Activated CD8-positive, alpha-beta memory T cell treated with anti-CD3 and anti-CD28 coated beads, Interleukin-2, amount 50 U/mL, for 4 hours (primary cell): ENCODE data around the gene CNTLN.
"Not testable (repeated sequence)": the region's sequence is repeated elsewhere in the genome, so short reads cannot be mapped to it uniquely, and the experiment has no call there.

Experiments used
- DNase-seq: peaks from one replicate; pipeline ENCODE4 v3.0.0-alpha.2; 2020

Gene CNTLN

DNA sequence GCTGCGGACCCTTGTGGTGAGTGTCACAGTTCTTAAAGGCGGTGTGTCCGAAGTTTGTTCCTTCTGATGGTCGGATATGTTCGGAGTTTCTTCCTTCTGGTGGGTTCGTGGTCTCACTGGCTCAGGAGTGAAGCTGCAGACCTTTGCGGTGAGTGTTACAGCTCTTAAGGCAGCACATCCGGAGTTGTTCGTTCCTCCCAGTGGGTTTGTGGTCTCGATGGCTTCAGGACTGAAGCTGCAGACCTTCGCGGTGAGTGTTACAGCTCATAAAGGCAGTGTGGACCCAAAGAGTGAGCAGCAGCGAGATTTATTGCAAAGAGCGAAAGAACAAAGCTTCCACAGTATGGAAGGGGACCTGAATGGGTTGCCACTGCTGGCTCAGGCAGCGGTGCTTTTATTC lies 42.7 kb downstream of the CNTLN start:
- DNase-seq: not testable (repeated sequence)

DNA sequence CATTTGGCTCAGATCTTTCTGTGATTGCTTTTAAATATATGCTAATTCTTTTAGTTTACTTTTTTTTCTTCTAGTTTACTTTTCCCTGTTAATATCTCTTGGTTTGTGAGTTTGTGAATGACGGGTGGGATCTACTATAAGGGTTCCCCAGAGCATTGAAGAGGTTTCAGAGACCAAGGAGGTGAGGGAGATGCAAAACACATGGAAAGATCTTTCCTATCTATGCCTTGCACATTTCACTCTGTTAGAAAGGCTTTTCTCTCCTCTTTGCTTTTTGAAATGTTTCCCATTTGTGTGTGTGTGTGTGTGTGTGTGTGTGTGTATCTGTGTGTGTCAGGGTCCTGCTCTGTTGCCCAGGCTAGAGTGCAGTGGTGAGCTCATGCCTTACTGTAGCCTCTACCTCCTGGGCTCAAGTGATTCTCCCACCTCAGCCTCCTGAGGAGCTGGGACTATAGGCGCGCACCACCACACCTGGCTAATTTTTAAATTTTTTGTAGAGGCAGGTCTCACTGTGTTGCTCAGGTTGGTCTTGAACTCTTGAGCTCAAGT lies 50.7 kb downstream of the CNTLN start:
- DNase-seq: no peak

GRCh38 chr9:17191082-17191481 lies 56.2 kb downstream of the CNTLN start:
- DNase-seq: no peak

DNA sequence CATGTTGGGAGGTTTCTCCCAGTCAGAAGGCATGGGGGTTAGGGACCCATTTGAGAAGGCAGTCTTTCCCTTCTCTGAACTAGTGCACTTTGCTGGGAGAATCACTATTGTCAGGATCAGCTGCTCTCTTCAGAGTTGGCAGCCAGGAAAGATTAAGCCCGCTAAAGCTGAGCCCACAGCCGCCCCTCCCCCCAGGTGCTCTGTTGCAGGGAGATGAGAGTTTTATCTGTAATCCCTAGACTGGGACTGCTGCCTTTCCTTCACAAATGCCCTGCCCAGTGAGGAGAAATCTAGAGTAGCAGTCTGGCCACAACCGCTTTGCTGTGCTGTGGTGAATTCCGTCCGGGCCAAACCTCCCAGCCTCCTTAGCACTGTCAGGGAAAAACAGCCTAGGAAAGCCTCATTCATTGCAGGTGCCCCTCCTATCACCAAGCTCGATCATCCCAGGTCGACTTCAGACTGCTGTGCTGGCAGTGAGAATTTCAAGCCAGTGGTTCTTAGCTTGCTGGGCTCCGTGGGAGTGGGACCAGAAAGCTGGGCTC lies 69.8 kb downstream of the CNTLN start:
- DNase-seq: no peak

DNA sequence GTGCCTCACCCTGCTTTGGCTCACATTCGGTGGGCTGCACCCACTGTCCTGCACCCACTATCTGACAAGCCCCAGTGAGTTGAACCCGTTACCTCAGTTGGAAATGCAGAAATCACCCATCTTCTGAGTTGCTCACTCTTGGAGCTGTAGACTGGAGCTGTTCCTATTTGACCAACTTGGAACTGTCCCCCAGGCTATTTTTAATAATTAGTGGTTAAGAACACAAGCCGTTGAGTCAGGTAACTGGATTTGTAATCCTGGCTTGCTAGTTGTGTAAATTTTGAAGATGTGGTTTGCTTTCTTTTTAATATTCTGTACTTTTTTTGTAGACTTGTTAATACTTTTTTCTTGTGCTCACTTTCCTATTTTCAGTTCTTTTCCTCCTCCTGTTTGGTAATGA lies 81.2 kb downstream of the CNTLN start:
- DNase-seq: no peak

- no peak for DNase-seq
Observed at GRCh38 chr9:17216646-17217045, 81.8 kb downstream of the CNTLN start.

DNA sequence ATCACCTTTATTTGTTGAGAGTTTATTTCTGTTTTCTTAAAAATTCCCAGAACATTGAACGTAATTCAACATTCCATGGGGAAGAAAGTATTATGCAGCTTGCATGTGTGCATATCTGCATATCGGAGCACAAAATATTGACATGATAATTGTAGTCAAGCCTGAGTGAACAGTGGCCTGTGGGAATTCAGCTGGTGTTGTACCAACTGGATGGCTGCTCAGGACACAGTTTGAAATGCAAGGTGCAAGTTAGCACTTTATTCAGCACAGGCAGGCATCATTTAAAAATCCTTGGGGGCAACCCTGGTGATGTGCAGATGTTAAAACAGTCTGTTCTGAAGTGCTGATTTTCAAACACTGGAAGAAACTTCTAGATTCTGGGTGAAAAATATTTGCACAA lies 82.4 kb downstream of the CNTLN start:
- DNase-seq: no peak

- no peak for DNase-seq
Observed at GRCh38 chr9:17219261-17219660, 84.4 kb downstream of the CNTLN start.

DNA sequence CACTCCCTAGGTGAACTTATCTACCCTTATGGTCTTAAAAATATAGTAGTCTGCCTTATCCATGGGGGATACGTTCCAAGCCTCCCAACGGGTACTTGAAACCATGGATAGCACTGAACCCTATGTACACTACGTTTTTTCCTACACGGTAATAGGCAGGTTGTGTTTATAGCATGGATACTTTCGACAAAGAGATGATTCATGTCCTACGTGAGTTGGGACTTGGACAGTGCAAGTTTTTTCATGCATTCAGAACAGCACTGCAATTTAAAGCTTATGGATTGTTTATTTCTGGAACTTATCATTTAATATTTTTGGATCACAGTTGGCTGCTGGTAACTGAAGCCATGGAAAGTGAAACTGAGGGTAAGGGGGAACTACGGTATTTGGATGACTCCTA lies 88.1 kb downstream of the CNTLN start:
- DNase-seq: no peak

- DNase-seq: no peak
Observed at GRCh38 chr9:17225407-17225806, 90.6 kb downstream of the CNTLN start.

DNA sequence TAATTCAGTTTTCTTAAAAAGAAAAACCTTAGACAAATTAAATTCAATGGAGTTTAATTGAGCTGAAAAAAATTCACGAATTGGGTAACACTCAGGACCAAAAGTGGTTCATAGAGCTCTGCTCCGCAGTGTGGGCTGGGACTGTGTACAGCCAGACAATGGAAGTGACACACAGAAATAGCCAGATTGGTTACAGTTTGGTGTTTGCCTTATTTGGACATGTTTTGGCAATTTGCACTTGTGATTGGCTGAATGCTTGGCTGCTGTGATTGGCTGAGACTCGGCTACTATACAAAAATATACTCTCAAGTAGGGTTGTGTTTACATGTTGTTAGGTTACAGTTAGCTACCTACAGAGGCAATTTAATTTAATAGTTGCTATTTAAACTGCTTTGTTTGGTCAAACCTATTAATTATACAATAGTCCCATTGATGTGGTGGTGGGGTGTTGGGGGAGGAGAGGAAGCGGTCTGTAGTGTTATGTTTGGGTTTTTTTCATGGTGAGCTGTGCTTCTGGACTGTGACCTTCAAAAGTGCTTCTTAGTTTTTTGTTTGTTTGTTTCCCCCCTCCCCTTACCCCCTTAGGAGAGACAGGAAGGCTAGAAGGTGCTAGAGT lies 95.2 kb downstream of the CNTLN start:
- DNase-seq: no peak

DNA sequence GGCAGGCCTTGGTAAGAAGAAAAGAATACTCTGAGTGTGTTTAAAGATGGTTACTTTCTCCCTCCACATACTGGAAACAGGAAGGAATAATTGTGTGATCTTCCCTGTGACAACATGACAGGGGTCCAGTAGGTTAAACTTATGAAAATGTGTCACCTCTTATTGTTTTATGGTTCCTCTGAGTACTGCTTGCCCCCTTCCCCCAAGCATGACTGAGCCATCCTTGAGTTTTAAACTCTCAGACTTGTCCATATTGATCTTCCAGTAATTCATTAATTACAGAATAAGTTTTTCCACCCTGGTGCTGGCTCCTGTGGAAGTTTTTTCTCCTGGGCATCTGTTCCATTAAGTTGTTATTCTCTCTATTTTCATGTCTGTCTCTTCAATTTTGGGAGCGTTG lies 95.8 kb downstream of the CNTLN start:
- no peak for DNase-seq

DNA sequence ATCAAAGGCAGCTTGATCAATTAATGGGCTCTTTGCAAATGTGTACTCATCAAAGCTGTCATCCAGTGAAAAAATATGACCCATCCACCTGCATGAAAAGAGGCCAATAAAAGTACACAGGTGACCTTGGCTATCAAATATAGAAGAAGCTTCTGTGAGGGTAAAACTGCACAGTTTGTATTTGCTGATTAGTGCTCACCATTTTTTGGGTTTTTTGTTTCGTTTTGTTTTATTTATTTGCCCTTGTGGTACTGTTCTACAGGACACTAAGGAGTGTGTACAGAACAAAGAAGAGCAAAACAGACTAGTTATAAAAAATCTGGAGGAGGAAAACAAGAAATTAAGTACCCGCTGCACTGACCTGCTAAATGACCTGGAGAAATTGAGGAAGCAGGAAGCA lies 101.3 kb downstream of the CNTLN start:
- DNase-seq: no peak

DNA sequence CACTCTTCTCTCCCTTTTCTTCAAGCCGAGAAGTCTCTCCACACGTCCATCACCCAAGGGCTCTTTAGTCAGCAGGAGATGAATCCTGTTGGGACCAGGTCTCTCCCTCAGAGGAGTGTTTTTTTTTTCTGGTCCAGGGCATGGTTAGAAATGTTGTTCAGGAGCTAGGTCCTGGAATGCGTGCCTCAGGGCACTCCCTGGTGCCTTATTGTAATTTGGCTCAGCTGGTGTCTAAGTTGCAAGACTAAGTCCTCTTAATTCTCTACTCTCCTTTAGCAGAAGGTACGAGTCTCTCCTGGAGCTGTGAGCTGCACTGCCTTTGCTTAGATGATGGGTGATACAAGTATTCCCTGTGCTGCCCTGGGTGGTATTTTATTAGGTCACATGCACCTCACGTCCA lies 111.9 kb downstream of the CNTLN start:
- no peak for DNase-seq

GRCh38 chr9:17251100-17251499 lies 116.3 kb downstream of the CNTLN start:
- DNase-seq: no peak

- DNase-seq: not testable (repeated sequence)
Observed at GRCh38 chr9:17268531-17269188, 133.8 kb downstream of the CNTLN start.

DNA sequence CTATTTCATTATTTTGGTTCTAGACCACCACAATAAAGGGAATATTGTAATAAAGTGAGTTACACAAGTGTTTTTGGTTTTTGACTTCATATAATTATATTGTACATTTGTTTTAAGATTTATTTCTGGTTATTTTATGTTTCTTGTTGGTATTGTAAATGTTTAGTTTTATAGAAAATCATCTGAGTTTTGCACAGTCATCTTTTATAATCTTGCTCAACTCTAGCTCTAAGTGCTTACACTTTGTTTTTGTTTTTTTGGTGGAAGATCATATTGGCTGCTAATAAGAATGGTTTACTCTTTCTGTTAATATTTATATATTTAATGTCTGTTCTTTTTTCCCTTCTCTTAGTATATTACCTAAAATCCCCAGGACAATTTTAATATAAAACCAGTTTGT lies 135.0 kb downstream of the CNTLN start:
- DNase-seq: no peak

GRCh38 chr9:17272536-17272935 lies 137.7 kb downstream of the CNTLN start:
- no peak for DNase-seq

DNA sequence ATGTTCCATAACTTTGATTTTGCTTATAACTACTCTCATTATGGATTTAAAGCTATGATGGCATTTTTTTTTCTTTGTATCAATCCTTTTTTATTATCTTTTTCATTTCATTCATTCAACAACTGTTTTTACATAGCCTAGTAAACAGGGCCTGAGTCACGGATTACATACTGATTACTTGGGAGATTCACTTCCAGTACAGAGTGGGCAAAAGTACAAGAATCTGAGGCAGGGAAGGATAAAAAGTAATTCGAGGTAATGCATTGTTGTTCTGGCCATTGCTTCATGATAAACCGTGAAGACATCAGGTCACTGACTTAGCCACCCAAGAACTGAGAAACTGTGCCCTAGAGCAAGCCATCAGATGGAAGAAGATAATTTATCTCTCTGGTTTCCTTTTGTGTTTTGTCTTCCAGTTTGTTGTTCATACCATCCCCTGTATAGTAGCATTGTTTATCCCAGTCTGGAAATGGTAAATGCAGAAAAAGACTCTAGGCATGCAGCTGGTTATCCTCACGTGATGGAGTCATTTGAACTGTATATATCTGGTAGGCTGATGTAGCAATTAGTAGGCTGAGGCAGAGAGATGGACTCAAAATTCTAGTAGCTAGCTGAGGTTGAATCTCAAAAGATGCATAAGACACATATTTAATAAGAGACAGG lies 145.6 kb downstream of the CNTLN start:
- DNase-seq: no peak

GRCh38 chr9:17290673-17291072 lies 155.8 kb downstream of the CNTLN start:
- DNase-seq: not testable (repeated sequence)

- no peak for DNase-seq
Observed at GRCh38 chr9:17291766-17292165, 156.9 kb downstream of the CNTLN start.

GRCh38 chr9:17293685-17294084 lies 158.8 kb downstream of the CNTLN start:
- no peak for DNase-seq

- no peak for DNase-seq
Observed at GRCh38 chr9:17294822-17295624, 160.2 kb downstream of the CNTLN start.
